Amniotic epithelial cell (primary cell): ENCODE results near the gene ATF4.

Experiments
- DNase-seq: peaks from one replicate; pipeline ENCODE4 v3.0.0-alpha.2; 2010; ENCODE audit warnings: low read depth

Gene ATF4

DNA sequence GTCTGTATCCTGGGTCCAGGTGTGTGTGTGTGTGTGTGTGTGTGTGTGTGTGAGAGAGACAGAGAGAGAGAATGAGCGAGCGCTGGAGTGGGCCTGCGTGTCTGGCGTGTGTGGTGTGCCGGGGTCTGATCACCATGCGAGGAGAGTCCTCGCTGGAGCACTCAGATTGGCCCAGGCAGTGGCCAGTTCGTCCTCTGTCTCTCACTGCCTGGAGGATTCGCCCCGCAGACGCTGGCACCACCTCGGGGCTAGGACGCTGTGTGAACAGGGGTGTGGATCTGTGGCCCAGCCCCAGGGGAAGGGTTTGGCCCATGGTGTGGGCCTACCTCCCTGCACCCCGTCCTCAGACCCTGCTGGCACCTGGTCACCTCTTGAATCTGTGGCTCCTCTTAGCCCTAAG, 38.6 kb downstream of the ATF4 start:
- DNase-seq: no peak

DNA sequence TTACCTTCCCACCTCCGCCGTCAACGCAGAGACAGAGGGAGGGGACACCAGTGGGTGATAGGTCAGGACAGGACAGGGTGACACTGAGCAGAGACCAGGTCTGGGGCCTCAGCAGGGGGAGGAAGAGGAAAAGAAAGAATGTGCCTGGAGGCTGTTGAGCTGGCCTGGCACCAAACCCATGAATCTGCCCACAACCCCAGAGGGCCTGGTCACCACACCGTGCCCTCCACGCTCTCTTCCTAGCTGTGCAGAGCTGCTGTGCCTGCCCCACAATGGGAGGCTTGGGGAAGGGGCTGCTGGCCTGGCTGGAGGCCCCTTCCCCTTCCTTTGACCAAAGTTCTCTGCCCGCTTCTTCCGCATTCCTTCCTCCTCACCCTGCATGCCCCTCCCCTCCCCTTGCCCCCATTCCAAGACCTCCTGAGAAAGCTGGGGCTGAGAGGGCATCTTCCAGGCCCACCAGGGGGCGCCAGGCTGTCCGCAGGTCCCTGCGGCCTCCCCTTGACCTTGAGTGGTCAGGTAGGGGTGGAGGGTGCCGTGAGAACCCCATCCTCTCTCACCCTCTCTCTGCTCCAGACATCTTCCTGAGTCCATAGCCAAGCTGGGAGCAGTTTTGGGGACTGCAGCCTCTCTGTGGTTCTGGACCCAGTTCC, 39.2 kb downstream of the ATF4 start:
- DNase-seq: no peak

DNA sequence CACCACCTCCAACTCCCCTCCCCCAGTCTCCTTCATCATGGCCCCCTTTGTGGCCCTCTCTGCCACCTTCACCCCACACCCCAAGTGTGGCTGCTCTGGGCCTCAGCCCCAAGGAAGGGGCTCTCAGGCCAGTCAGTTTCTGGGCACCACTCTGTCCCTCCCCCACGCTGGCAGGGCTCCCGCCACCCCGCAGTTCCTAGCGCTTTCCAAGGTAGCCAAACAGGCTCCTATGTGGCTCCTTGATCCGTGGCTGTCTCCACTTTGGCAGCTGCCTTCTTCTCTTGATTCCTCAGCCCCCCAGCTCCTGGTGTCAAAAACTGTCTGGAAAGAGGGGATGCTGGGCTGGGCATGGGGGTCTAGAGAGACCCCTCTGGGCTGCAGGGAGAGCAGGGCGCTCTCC, 39.8 kb downstream of the ATF4 start:
- DNase-seq: no peak

DNA sequence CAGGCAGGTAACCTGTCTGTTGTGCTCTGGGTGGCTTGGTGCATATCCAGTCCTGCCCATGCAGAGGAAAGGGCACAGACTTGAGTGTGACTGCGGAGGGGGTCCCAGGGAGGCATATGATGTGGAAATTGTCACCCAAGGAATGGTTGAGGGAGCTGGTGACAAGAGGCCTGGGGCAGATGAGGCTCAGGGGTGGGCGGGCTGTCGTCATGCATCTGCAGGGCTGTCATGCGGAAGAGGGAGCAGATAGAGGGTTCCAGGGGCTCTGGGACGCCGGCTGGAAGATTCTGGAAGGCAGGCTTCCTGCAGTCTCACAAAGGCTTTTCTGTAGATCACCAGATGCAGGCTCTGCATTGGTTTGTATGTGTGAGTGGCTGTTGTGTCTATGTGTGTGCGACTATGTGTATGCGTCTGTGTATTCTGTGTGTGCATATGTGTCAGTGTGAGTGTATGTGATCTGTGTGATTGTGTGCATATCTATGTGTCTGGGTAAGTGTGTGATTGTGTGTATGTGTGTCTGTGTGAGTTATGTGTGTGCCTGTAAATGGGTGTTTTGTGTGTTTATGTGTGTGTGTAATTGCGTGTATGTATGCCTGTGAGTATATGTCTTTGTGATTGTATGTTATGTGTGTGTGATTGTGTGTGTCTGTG, 42.6 kb downstream of the ATF4 start:
- no peak for DNase-seq

DNA sequence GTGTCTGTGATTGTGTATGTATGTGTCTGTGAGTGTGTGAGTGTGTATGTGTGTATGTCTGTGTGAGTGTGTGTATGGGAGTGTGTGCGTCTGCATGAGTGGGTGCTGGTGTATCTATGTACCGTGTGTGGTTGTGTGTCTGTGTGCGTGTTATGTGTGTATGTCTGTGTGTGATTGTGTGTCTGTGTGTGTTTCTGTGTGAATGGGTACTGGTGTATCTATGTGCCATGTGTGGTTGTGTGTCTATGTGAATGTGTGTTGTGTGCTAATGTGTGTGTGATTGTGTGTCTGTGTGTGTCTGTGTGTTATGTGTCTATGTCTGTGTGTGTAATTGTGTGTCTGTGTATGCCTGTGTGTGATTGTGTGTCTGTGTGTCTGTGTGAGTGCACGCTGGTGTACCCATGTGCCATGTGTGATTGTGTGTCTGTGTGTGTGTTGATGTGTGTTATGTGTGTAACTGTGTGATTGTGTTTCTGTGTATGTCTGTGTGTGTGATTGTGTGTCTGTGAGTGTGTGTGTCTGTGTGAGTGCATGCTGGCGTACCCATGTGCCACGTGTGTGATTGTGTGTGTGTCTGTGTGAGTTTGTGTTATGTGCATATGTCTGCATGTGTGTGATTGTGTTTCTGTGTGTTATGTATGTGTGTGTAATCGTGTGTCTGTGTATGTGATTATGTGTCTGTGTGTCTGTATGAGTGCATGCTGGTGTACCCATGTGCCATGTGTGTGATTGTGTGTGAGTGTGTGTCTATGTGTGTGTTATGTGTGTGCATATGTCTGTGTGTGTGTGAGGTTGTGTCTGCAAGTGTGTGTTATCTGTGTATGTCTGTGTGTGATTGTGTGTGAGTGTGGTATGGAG, 43.4 kb downstream of the ATF4 start:
- no peak for DNase-seq

DNA sequence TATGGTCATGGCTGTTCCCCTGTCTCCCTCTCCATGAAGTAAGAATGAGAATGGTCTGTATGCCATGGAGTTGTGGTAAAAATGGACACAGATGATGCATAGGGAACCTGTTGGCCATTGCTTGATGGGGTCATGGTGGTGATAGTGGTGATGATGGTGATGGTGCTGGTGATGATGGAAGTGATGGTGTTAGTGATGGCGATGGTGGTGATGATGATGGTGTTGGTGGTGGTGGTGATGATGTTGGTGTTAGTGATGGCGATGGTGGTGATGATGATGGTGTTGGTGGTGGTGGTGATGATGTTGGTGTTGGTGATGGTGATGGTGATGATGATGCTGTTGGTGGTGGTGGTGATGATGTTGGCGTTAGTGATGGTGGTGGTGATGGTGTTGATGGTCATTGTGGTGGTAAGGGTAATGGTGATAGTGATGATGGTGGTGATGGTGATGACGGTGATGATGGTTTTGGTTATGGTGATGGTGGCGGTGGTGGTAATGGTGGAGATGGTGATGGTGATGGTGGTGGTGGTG, 45.1 kb downstream of the ATF4 start:
- no peak for DNase-seq

DNA sequence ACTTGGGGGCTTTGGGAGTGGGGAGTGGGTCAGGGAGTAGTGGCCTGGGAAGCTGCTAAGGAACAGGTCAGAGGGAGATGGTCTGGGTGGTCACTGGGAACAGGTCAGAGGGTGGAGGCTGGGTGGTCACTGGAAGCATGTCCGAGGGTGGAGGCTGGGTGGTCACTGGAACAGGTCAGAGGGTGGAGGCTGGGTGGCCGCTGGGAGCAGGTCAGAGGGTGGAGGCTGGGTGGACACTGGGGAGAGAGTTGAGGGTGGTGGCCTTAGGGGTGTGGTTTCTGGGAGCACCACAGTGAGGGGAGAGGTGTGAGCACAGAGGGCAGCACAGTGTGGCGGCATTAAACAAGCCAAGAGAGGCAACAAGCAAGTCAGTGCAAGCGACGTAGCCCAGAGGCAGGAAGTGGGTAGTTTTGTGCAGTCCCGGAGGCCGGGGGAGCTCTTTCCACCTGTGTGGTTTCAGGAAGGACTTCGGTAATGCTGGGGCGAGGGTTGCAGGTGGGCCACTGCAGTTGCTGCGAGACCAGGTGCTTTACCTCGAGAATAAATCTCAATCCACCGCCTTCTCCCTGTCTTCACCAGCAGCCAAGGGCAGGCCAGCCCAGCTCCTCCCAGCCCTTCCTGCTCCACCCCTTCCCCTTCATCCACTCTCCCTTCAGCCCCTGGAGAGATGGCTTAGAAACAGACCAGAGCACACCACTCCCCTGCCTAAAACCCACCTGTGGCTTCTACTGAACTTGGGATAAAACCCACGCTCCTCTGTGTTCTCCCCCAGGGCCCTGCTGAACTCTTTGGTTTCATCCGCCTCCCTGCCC, 47.0 kb downstream of the ATF4 start:
- no peak for DNase-seq

DNA sequence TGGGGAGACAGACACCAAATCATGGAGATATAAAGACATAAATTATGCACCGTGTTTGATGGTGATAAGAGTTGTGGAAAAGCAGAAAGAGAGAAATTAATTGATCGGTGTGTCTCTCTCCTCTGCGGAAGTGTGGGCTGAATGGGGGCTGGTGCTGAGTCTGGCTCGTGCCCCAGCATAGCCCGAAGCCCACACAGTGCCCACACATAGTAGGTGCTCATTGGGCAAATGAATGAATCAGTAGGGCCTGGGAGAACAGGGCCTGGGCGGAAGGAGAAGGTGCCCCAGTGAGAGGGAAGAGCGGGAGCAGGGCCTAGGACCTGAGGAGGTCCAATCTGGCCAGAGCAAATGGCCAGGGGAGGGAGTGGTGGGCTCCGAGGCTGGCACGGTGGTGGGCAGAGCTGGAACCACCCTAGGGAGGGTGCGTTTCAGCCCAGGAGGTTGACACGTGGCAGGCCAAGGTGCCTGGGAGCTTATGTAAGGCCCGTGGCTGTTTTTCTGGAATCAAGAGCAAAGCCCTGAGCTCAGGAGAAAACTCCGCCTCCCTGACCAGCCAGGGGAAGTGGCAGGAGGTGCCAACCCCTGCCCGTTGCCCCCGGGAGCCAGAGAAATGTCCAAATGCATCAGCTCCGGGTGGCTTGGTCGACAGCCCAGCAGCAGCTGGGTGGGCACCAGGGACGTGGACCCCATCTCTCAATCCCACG, 48.1 kb downstream of the ATF4 start:
- no peak for DNase-seq

DNA sequence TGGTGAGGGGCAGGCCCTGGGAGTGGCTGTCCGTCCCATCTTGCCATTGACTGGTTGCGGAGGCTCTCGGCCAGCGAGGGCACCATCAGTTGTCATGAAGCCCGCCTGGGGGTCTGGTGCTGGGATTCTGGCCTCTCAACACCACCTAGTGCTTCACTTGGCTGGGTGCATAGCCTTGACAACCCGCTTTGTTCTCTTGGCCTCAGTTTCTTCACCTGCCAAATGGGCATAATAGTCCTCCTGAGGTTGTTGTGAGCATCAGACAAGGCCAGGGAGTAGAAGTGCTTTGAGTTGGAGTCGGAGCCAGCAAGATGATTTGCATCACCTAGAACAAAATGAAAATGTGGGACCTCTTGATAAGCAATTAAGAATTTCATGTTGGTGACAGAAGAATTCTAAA, 48.7 kb downstream of the ATF4 start:
- no peak for DNase-seq

DNA sequence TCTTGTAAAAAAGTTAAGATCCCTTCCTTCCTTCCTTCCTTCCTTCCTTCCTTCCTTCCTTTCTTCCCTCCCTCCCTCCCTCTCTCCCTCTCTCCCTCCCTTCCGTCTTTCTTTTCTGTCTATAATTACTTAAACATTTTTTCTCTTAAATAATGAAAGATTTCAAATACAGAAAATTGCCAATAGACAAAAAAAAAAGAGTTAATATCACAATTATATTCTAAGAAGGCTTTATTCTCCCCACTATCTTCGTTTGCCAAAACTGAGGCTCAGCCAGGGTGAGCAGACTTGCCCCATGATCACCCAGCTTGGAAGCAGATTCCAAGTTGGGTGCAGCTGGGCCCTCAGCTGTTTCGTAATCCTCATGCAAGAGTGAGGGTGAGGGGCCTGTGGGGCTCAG, 49.9 kb downstream of the ATF4 start:
- DNase-seq: no peak

DNA sequence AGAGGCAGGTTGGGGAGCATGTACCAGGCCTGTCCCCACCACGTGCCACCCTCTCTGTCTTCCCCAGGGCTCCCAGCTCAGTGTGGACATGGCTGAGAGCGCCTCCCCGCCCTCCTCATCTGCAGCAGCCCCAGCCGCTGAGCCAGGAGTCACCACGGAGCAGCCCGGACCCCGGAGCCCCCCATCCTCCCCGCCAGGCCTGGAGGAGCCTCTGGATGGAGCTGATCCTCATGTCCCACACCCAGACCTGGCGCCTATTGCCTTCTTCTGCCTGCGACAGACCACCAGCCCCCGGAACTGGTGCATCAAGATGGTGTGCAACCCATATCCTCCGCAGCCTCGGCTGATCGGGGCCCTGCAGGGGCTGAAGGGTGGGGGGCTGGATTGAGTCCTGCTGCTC, 50.3 kb downstream of the ATF4 start, which contains the start of gene CACNA1I:
TSS of gene CACNA1I (plus strand) at position 89 of the 400 bp plus-strand sequence. CDS start at position 89, 0 bp downstream.
- DNase-seq: no peak

DNA sequence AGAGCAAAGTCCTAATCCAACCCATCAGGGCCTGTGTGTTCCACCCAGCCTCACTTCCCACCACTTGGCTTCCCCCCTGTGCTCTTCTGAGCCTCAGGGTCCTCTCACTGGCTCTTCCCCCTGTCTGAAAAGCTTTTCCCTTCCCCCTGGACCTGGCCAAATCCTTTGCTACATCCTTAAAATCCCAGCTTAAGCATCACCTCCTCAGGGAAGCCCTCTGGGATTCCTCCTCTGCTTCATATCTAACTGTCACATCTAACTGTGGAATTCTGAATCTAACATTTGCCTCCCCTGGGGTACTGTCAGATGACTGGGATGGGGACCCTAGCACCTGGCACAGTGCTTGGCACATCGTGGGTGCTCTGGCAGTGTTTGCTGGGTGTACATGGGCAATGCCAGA, 51.2 kb downstream of the ATF4 start:
- no peak for DNase-seq
